ENCODE results near the gene DOK5.

Gene DOK5

GRCh38 chr20:54515793-54516628, 40.6 kb downstream of the DOK5 start:
- DNase-seq, result peak; percentile 37

GRCh38 chr20:54517241-54517975, 42.0 kb downstream of the DOK5 start:
- peak; percentile 64 for DNase-seq

DNA sequence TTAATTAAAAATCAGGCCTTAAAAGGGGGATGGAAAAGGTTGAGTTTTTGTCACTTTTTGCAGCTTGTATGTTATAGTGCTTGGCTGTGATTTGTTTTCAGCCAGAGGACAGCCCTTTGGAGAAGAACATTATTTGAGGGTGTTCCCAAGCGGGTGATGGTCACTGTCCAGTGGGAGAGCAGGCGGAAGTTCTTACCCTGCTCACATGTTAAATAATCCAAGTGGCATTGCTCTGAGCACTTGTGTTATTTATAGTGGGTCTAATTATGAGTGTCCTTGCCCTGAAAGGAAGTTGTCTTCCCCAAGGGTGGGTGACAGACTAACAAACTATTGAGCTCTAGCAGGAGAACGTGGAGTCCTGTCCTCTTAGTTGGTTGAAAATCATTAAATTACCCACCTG, 49.5 kb downstream of the DOK5 start:
- no peak for DNase-seq

DNA sequence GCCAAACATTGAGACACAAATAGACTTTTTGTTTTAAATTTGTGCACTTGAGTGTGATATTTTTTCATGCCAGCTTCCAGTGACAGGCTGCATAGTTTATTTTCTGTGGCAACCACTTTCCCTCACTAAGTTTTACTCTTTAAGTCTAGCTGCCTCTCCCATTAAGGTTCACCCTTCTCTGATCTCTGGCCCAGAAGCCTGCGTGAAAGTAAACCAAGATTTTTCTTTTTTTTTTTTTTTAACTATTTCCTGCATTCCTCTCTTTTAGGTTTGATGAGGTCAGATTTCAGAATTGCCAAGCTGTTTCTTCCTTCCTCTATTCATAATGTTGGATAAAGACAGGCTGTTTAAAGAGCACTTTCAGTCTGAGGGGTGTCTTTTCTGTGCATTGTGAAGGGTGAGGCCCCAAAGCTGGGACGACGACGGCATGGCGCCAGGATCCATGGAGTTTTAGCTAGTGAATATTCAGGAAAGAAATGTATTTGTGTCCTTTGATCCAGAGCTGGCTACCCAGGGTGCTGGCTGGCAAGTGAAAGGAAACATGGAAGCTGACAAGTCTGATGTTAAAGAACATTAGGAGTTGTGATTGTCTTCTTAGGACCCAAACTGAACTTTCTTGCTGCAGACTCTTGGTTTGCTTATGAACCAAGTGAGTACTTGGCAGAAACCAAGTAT, 50.7 kb downstream of the DOK5 start:
- DNase-seq, result no peak

DNA sequence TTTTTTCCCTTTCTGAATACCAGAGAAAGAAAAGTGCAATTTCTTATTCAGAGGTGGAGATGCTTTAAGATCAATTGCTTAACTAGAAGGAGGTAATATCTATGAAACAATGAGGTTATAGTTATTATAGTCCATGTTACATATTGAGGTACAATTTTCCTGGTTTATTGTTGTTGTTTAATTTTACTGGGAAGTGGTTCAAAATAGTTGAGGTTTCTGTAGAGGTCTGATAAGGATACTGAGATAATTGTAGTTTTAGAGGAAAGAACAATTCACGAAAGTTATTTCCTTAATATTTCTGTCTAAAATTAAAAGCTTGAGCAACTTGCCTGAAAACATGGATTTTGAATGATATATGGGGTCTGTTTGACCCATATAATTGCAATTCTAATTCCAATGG, 51.4 kb downstream of the DOK5 start:
- DNase-seq, result no peak

DNA sequence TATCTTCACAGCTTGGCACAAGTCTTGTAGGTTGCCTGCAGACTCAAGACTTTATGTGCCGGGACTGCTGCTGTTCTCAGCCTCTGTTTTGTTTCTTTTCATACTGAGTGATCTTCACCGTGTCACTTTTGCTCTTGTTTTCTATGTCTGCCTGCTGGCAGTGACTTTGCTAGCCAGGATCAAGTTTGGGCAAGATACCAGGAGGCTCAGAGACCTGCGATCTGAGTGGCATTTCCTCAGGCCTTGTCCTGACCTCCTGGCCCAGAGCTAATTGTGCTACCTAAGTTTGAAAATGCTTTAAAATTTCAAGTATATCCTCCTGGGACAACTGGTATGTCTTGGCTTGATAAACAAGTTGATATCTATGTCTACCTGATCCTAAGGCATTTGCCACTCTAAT, 57.2 kb downstream of the DOK5 start:
- DNase-seq, result no peak

GRCh38 chr20:54534101-54534500, 58.7 kb downstream of the DOK5 start:
- no peak for DNase-seq

DNA sequence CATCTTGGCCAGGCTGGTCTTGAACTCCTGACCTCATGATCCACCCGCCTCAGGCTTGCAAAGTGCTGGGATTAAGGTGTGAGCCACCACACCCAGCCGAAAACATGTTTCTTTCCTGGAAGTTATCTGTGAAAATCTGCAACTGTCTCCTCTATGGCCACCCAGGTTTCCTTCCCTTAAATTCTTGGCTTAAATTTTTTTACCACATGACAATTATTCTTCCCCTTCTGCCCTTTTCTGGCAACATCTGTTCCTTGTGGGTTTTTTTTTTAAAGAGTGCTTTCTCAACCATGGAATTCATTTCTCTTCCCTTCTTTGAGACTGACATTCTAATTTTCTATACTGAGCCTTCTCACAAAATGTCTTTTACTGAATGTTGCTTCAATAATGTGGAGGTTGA, 59.6 kb downstream of the DOK5 start:
- DNase-seq, result peak; percentile 72

GRCh38 chr20:54535746-54536145, 60.4 kb downstream of the DOK5 start:
- DNase-seq, result no peak

- no peak for DNase-seq
Observed at GRCh38 chr20:54539521-54540046, 64.2 kb downstream of the DOK5 start.

- no peak for DNase-seq
Observed at GRCh38 chr20:54543369-54543768, 68.0 kb downstream of the DOK5 start.

DNA sequence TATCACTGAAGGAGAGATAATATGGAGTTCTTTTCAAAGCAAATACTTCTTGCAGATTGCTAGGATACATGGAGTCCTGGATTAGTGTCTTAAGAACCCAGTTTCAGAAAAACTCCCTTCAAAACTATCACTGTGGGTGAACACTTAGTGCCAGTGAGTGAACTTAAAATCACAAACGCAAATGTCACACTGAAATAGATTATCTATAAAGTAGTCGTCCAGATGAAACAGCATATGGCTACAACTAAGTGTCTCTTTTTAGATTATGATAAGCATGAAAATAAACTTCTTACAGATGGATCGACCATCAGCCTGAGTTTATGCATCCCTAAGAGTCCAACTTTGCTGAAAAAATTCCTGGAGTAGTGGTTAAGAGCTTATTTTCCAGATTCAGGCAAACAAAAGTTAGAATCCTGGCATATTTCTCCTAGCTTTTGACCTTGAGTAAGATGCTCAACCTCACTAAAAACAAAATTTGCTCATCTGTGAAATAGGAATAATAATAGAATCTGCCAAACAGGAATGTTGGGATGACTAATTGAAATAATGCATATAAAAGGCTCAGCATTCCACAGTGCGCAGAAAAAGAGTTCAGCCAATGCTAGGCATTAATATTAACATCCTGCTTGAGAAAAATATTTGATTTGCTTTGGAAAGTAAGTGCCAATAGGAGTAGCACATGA, 70.4 kb downstream of the DOK5 start:
- peak; percentile 84 for DNase-seq

DNA sequence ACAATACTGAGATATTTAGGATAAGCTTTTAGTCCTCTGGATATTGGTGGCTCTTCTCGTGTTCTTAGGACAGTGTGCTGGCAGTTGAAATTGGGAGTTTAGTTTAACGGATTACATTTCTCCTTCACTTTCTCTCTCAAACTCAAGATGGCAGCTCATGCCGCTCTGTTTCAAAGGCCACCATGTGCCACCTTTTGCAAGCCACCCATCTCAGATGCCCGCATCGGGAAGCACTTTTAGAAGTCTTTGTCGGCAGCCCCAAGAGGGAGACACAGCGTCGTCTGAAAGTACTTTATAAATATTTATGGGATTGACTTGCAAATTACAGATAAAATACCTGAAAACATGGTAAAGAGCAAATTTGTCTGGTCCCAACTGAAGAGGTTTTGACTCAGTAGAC, 73.5 kb downstream of the DOK5 start:
- no peak for DNase-seq

DNA sequence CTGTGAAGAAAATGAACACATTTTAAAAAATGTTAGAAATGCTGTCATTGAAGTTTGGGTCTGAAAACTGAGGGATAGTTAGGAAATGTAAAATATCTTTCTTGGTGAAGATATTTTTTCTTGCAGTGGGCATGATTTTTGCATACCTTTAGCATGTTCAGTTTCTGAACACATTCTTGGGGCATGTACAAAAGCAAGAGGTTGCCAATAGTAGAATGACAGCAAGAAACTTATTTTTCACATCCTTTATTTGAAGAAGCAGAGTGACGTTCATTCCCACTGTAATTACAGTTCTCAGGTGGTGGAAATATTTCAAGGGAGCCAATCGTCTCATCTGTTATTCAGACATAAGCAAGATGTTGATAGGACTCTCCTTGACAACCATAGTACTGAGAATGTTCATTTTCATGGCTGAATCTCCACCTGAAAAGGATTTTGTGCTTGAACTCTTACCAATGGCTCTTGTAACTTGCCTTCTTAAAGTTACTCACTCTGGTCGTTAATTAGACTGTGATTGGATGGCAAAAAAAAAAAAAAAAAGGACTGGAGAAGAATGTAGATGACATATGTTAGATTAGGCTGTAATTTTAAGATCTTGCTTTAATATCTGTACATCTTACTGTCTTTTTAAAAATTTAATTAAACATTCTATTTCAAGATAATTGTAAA, 74.4 kb downstream of the DOK5 start:
- peak; percentile 76 for DNase-seq

DNA sequence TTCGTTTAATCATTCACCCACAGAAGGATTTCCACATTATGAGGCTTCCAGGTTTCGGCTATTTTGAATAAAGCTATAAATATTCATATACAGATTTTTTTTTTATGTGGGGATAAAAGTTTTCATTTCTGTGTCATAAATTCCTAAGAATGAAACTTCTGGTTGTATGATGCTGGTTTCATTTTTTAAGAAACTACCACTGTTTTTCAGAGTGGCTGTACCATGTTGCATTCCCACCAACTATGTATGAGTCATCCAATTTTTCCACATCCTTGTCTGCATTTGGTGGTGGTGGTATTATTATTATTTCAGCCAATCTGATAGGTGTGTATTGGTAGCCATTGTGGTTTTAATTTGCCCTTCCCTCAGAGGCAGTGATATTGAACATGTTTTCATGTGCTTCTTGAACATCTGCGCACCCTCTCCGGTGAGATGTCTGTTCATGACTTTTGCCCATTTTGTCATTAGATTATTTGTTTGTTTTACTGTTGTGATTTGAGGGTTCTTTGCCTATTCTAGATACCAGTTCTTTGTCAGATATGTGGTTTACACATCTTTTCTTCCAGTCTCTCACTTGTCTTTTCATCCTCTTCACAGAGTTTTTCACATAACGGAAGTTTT, 75.5 kb downstream of the DOK5 start:
- peak; percentile 45 for DNase-seq

DNA sequence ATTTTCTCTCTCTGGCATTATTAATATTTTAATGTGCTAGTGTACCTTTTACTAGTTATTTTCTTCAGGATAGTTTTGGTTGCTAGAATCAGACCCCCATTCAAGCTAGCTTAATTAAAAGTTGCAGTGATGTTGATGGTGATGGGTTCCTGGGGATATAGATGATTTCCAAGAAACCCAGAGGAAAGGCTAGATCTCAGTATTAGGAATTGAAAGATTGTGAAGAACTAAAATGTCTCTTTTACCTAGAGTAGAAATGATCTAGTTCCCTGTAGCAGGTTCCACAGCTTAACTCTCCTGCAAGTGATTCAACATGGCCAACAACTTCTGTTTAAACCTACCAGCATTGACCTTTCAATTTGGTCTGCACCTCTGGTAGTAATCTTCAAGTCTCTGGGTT, 78.6 kb downstream of the DOK5 start:
- no peak for DNase-seq

GRCh38 chr20:54555150-54555549, 79.8 kb downstream of the DOK5 start:
- no peak for DNase-seq

- no peak for DNase-seq
Observed at GRCh38 chr20:54556406-54556805, 81.0 kb downstream of the DOK5 start.

GRCh38 chr20:54557806-54558590, 82.6 kb downstream of the DOK5 start:
- peak; percentile 47 for DNase-seq

DNA sequence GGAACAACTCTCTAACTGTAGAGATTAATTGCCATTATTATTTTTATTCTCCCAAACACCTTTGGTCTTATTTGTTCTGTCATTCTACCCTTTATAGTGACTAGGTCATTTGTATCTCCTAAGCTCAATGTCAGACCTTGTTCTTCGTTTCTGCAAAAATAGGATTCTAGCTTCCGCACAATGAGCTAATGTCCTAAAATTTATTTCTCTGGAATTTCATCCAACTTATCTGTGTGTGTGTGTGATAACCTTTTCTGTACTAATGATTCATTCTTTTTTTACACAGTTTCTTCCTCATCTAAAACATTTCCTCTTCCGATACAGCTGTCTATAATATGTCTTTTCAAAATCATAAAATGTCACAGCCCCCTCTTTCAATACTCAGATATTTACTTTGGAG, 84.5 kb downstream of the DOK5 start:
- DNase-seq, result no peak

DNA sequence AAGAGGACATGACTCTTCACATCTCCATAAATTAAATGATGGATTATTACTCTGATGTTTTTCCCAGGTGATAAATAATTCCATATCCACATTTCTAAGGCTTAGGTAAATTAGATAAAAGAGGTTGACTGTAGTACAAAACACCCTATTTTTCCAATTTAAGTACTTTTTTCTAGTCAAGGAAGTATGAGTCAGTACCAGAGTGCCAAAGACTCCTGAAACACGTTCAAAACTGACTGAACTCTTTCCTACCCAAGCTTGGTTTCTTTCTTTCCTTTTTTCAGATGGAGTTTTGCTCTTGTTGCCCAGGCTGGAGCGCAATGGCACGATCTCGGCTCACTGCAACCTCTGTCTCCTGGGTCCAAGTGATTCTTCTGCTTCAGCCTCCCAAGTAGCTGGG, 85.0 kb downstream of the DOK5 start:
- DNase-seq, result no peak
